GM12874 (cell line): ENCODE results near the gene TANK.

Experiments
- TF ChIP-seq, protein P1 (sequence below): IDR thresholded peaks from 2 replicates; pipeline ENCODE4 v1.5.1; 2011; ENCODE audit warnings: low read depth, mild to moderate bottlenecking, control low read depth, low read length, moderate library complexity; ENCODE audit not compliant: insufficient read depth

TANK gene

DNA sequence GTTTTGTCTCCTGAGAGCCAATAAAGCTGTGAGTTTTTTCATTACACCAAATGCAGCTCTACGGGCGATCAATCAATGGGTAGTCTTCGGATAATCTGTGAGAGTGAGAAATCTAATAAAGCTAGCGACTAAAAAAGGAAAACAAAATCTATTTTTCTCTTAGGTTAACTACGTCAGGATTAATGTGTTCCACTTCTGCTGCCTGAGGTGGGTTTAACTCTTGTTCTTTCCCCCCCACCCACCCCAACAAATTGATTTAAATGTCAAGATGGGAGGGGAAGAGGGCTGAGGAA is 85.0 kb downstream of the TANK start:
- TF ChIP-seq, protein P1, sequence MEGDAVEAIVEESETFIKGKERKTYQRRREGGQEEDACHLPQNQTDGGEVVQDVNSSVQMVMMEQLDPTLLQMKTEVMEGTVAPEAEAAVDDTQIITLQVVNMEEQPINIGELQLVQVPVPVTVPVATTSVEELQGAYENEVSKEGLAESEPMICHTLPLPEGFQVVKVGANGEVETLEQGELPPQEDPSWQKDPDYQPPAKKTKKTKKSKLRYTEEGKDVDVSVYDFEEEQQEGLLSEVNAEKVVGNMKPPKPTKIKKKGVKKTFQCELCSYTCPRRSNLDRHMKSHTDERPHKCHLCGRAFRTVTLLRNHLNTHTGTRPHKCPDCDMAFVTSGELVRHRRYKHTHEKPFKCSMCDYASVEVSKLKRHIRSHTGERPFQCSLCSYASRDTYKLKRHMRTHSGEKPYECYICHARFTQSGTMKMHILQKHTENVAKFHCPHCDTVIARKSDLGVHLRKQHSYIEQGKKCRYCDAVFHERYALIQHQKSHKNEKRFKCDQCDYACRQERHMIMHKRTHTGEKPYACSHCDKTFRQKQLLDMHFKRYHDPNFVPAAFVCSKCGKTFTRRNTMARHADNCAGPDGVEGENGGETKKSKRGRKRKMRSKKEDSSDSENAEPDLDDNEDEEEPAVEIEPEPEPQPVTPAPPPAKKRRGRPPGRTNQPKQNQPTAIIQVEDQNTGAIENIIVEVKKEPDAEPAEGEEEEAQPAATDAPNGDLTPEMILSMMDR: no peak

- TF ChIP-seq, protein P1: no peak
These were observed 85.4 kb downstream of the TANK start for GRCh38 chr2:161245671-161246070.

DNA sequence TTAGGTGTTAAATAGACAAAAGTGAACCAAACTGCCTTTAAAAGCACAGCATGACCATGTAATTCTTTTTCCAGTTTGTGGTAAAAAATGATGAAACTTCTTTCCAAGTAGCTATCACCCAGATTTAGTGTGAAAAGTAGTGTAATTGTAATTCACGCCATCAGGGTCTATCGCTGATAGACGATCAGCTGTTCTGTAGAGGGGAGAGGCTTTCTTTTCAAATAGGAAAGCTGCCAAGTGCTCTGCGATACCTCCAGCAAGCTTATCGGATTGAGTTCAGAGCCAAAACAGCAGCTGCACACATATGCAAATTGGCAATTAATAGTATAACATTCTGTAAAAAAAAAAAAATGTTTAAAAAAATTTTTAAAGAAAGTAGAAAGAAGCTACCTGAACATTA is 86.1 kb downstream of the TANK start:
- TF ChIP-seq, protein P1: no peak

- TF ChIP-seq, protein P1: peak; percentile 43; the same call in 1 of the 2 replicates
These were observed 90.7 kb downstream of the TANK start for GRCh38 chr2:161250864-161251436.

DNA sequence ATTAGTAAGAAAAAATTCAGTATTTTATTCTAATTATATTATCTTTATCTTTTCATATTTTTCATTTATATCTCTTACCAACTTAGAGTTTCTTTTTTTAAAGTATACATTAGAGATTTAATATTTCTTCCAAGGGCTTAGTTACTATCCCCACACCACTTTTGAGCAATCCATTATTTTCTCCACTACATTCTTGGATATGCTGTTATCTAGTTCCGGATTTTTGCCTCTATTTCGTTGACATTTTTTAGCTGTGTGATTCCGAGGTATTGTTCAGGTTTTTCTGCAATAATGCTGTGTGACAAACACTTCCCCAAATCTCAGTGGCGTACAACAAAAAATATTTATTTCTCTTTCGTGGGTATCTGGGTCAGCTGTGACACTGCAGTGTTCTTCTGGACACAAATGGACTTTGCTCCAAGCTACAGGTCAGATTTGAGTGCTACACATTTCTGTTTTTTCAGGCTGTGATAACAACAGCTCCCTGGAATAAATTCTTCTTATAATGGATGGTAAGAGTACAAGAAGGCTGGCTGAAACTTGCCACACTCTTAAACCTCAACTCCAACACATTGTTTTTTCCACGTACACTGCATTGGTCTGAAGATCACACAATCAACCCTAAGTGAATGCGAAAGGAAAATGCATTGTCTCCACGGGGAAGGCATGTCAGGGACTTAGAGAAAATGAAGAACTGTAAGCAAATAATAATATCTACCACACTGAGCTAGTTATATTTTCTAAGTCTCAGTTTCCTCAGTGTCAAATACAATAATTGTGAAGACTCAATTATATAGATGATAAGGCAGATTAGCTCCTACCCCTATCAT is 97.1 kb downstream of the TANK start:
- TF ChIP-seq, protein P1: no peak

DNA sequence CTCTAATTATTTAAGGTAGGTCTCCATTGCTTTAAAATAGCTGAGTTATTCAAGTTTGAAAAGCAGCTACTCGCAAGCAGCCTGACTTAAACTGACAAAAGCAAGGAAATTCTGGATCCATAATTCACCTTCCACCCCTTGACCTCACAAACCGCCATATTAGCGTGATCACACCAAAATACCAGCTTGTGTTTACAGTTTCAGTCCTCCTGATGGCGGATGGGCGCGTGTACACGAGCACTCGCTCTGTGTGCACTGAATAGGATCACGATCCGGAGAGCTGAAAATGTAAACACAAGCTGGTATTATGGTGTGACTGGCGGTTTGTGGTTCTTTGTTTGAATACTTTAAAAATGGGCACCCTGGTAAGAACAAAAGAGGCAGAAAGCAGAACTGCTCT is 105.6 kb downstream of the TANK start:
- TF ChIP-seq, protein P1: no peak

DNA sequence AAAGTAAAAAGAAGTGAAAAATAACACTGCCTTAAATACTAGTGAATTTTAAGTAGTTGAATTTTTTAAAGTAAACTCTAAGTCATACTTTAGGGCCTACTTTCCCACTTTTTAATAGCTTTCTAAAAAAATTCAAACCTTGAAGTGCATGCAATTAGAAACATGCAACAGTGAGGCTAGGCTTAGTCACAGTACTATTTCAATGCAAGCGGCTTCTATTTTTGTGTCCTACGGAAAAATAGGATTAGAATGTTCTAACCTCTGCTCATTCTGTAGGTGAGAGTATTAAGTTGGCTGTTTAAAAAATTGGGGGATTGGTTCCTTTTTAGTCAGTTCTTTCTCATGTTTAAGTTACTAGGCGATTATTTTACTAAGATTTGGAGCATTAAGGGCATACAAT is 108.9 kb downstream of the TANK start:
- TF ChIP-seq, protein P1: no peak
